Type B pancreatic cell (in vitro differentiated cells): ENCODE measurements around the gene MAML2. TPM values are rescaled to one million over a fixed set of nuclear protein-coding genes. Genes with fewer than 3 reads are reported as not detected.

Experiments
- DNase-seq: peaks from one replicate; pipeline ENCODE4 v3.0.0; 2021; ENCODE audit warnings: mixed read lengths; ENCODE audit not compliant: unreplicated experiment; ENCODE audit errors: extremely low spot score
- H3K27ac Mint-ChIP-seq: 2 replicates; pipeline ENCODE4 v1.8.0; 2021; ENCODE audit warnings: mild to moderate bottlenecking, mixed read lengths
- H3K27me3 Mint-ChIP-seq: 2 replicates; pipeline ENCODE4 v1.8.0; 2021; ENCODE audit warnings: mixed read lengths
- H3K36me3 Mint-ChIP-seq: 2 replicates; pipeline ENCODE4 v1.8.0; 2021; ENCODE audit warnings: mixed read lengths
- H3K4me1 Mint-ChIP-seq: one replicate; pipeline ENCODE4 v1.8.0; 2021; ENCODE audit warnings: mixed read lengths; ENCODE audit not compliant: unreplicated experiment
- H3K4me3 Mint-ChIP-seq: 2 replicates; pipeline ENCODE4 v1.8.0; 2021; ENCODE audit warnings: mild to moderate bottlenecking, mixed read lengths
- H3K9me3 Mint-ChIP-seq: 2 replicates; pipeline ENCODE4 v1.8.0; 2021; ENCODE audit warnings: mixed read lengths
- total RNA-seq: library from RNA; stranded (reverse); gene quantifications from 2 replicates; pipeline ENCODE4 v1.2.1, GENCODE V29; 2021; ENCODE audit warnings: low replicate concordance
- TF ChIP-seq, protein P1 (sequence below): fragments of 200-600 bp; sonication (generic); conservative IDR thresholded peaks from 2 replicates; pipeline ENCODE4 v1.5.0; 2021; ENCODE audit warnings: antibody characterized with exemption, mild to moderate bottlenecking

MAML2 gene
- total RNA-seq, 1 donor from 2014 or later = 20.8 TPM

GRCh38 chr11:96235751-96236150 is 107.2 kb downstream of the MAML2 start:
- H3K4me1 Mint-ChIP-seq = peaks cover 9% of the 10 kb centered on the region
- H3K36me3 Mint-ChIP-seq = peaks cover 15% of the 10 kb centered on the region
- no peak for DNase-seq
- no peak overlapping the region for H3K4me3 Mint-ChIP-seq
- TF ChIP-seq, protein P1, sequence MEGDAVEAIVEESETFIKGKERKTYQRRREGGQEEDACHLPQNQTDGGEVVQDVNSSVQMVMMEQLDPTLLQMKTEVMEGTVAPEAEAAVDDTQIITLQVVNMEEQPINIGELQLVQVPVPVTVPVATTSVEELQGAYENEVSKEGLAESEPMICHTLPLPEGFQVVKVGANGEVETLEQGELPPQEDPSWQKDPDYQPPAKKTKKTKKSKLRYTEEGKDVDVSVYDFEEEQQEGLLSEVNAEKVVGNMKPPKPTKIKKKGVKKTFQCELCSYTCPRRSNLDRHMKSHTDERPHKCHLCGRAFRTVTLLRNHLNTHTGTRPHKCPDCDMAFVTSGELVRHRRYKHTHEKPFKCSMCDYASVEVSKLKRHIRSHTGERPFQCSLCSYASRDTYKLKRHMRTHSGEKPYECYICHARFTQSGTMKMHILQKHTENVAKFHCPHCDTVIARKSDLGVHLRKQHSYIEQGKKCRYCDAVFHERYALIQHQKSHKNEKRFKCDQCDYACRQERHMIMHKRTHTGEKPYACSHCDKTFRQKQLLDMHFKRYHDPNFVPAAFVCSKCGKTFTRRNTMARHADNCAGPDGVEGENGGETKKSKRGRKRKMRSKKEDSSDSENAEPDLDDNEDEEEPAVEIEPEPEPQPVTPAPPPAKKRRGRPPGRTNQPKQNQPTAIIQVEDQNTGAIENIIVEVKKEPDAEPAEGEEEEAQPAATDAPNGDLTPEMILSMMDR = no peak
- H3K27ac Mint-ChIP-seq = no peak overlapping the region
- no peaks in the 10 kb centered on the region for H3K27me3 Mint-ChIP-seq
- no peaks in the 10 kb centered on the region for H3K9me3 Mint-ChIP-seq

- Mint-ChIP-seq H3K9me3 (no peaks in the 10 kb centered on the region), H3K27ac (no peak overlapping the region), H3K4me1 (peaks cover 9% of the 10 kb centered on the region), H3K4me3 (no peak overlapping the region), H3K36me3 (peaks cover 15% of the 10 kb centered on the region), H3K27me3 (no peaks in the 10 kb centered on the region)
- TF ChIP-seq, protein P1 = no peak
- no peak for DNase-seq
Measured at GRCh38 chr11:96234866-96235441, 108.0 kb downstream of the MAML2 start.

GRCh38 chr11:96232132-96232531 is 110.9 kb downstream of the MAML2 start:
- H3K27ac Mint-ChIP-seq = no peak overlapping the region
- no peaks in the 10 kb centered on the region for H3K9me3 Mint-ChIP-seq
- DNase-seq = no peak
- H3K36me3 Mint-ChIP-seq = peaks cover 26% of the 10 kb centered on the region
- no peaks in the 10 kb centered on the region for H3K27me3 Mint-ChIP-seq
- no peak overlapping the region for H3K4me3 Mint-ChIP-seq
- peaks cover 21% of the 10 kb centered on the region for H3K4me1 Mint-ChIP-seq
- TF ChIP-seq, protein P1 = no peak

DNA sequence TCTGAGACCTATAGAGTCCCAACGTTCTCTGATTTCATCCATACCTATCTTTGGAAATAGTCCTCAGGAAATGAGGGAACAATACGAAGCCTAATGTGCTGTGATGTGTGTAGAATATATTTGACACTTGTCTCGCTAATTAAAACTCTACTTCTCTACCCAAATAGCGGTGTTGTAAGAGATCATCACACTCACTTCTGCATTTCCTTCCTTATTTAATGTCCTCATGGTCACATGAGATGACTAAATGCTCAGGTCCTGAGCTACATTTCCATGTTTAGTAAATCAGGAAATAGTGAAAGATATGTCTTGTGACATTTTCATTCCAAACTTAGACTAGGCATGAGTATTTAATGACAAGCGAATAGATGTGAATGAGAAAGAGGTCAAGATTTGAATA is 112.3 kb downstream of the MAML2 start:
- peaks cover 16% of the 10 kb centered on the region for H3K4me1 Mint-ChIP-seq
- H3K27me3 Mint-ChIP-seq = no peaks in the 10 kb centered on the region
- peaks cover 27% of the 10 kb centered on the region for H3K36me3 Mint-ChIP-seq
- H3K9me3 Mint-ChIP-seq = no peaks in the 10 kb centered on the region
- no peak overlapping the region for H3K27ac Mint-ChIP-seq
- TF ChIP-seq, protein P1 = no peak
- H3K4me3 Mint-ChIP-seq = no peak overlapping the region
- DNase-seq = no peak

- Mint-ChIP-seq H3K27ac (peak overlapping the region; percentile 42), H3K27me3 (no peaks in the 10 kb centered on the region), H3K4me1 (peaks cover 14% of the 10 kb centered on the region), H3K36me3 (peaks cover 26% of the 10 kb centered on the region), H3K4me3 (no peak overlapping the region), H3K9me3 (no peaks in the 10 kb centered on the region)
- TF ChIP-seq, protein P1 = no peak
- no peak for DNase-seq
Measured at GRCh38 chr11:96229354-96229977, 113.5 kb downstream of the MAML2 start.
